HEK293 (cell line): Measurements from ENCODE around the gene TCF7L1.
A peak's percentile ranks its signal among the peaks of the same experiment; 100 is the strongest.

Experiments used
- ATF2 ChIP-seq: fragments of 450-650 bp; formaldehyde crosslinking; IDR thresholded peaks from 2 replicates; pipeline ENCODE4 v1.5.1; 2016; ENCODE audit warnings: missing biosample characterization, missing genetic modification characterization, low read depth
- BCL11A ChIP-seq: fragments of 450-650 bp; formaldehyde crosslinking; IDR thresholded peaks from 2 replicates; pipeline ENCODE4 v1.5.1; 2016; ENCODE audit warnings: low read depth, missing biosample characterization, missing genetic modification characterization
- EGR2 ChIP-seq: fragments of 450-650 bp; formaldehyde crosslinking; IDR thresholded peaks from 2 replicates; pipeline ENCODE4 v1.5.1; 2016; ENCODE audit warnings: low read depth, missing biosample characterization, missing genetic modification characterization
- ELK4 ChIP-seq: IDR thresholded peaks from 2 replicates; pipeline ENCODE4 v1.6.1; 2011; ENCODE audit warnings: mild to moderate bottlenecking, low read depth, low read length, borderline replicate concordance
- HOXD13 ChIP-seq: sonication (generic); formaldehyde crosslinking; IDR thresholded peaks from 2 replicates; pipeline ENCODE4 v1.8.0; 2022; ENCODE audit warnings: missing genetic modification reagents, borderline replicate concordance
- SP2 ChIP-seq: fragments of 450-650 bp; formaldehyde crosslinking; IDR thresholded peaks from 2 replicates; pipeline ENCODE4 v1.5.1; 2016; ENCODE audit warnings: missing biosample characterization, missing genetic modification characterization
- SP7 ChIP-seq: fragments of 450-650 bp; formaldehyde crosslinking; IDR thresholded peaks from 2 replicates; pipeline ENCODE4 v1.5.1; 2016; ENCODE audit warnings: missing biosample characterization, missing genetic modification characterization
- YY2 ChIP-seq: fragments of 450-650 bp; formaldehyde crosslinking; IDR thresholded peaks from 2 replicates; pipeline ENCODE4 v1.5.1; 2016; ENCODE audit warnings: missing biosample characterization, missing genetic modification characterization
- ZBTB17 ChIP-seq: fragments of 450-650 bp; formaldehyde crosslinking; IDR thresholded peaks from 2 replicates; pipeline ENCODE4 v1.5.1; 2016; ENCODE audit warnings: missing biosample characterization, missing genetic modification characterization
- ZBTB20 ChIP-seq: fragments of 450-650 bp; formaldehyde crosslinking; IDR thresholded peaks from 2 replicates; pipeline ENCODE4 v1.5.1; 2016; ENCODE audit warnings: missing biosample characterization, missing genetic modification characterization
- ZBTB26 ChIP-seq: fragments of 450-650 bp; formaldehyde crosslinking; optimal IDR thresholded peaks from 2 replicates; pipeline ENCODE3; 2016; ENCODE audit warnings: missing biosample characterization, mild to moderate bottlenecking, missing genetic modification characterization
- ZEB2 ChIP-seq: fragments of 450-650 bp; formaldehyde crosslinking; IDR thresholded peaks from 2 replicates; pipeline ENCODE4 v1.5.1; 2016; ENCODE audit warnings: missing biosample characterization, missing genetic modification characterization
- ZNF10 ChIP-seq: fragments of 450-650 bp; formaldehyde crosslinking; IDR thresholded peaks from 2 replicates; pipeline ENCODE4 v1.5.1; 2017; ENCODE audit warnings: missing biosample characterization, missing genetic modification characterization
- ZNF121 ChIP-seq: fragments of 450-650 bp; formaldehyde crosslinking; IDR thresholded peaks from 2 replicates; pipeline ENCODE4 v1.5.1; 2016; ENCODE audit warnings: missing biosample characterization, missing genetic modification characterization
- ZNF140 ChIP-seq: fragments of 450-650 bp; formaldehyde crosslinking; IDR thresholded peaks from 2 replicates; pipeline ENCODE4 v1.5.1; 2016; ENCODE audit warnings: missing biosample characterization, missing genetic modification characterization
- ZNF16 ChIP-seq: fragments of 450-650 bp; formaldehyde crosslinking; IDR thresholded peaks from 2 replicates; pipeline ENCODE4 v1.5.1; 2016; ENCODE audit warnings: low read depth, missing biosample characterization, missing genetic modification characterization
- ZNF202 ChIP-seq: fragments of 450-650 bp; formaldehyde crosslinking; IDR thresholded peaks from 2 replicates; pipeline ENCODE4 v1.5.1; 2016; ENCODE audit warnings: missing biosample characterization, missing genetic modification characterization, borderline replicate concordance
- ZNF423 ChIP-seq: fragments of 450-650 bp; formaldehyde crosslinking; IDR thresholded peaks from 2 replicates; pipeline ENCODE4 v1.5.1; 2016; ENCODE audit warnings: missing biosample characterization, missing genetic modification characterization
- ZNF658 ChIP-seq: fragments of 450-650 bp; formaldehyde crosslinking; IDR thresholded peaks from 2 replicates; pipeline ENCODE4; 2016; ENCODE audit warnings: missing biosample characterization, missing genetic modification characterization
- ZNF704 ChIP-seq: fragments of 450-650 bp; formaldehyde crosslinking; IDR thresholded peaks from 2 replicates; pipeline ENCODE4 v1.5.1; 2016; ENCODE audit warnings: missing biosample characterization, missing genetic modification characterization
- ZNF707 ChIP-seq: fragments of 450-650 bp; formaldehyde crosslinking; IDR thresholded peaks from 2 replicates; pipeline ENCODE4 v1.5.1; 2016; ENCODE audit warnings: missing biosample characterization, missing genetic modification characterization
- ZNF76 ChIP-seq: fragments of 450-650 bp; formaldehyde crosslinking; IDR thresholded peaks from 2 replicates; pipeline ENCODE4; 2016; ENCODE audit warnings: low read depth, missing biosample characterization, missing genetic modification characterization, borderline replicate concordance
- ZNF777 ChIP-seq: fragments of 450-650 bp; formaldehyde crosslinking; IDR thresholded peaks from 2 replicates; pipeline ENCODE4 v1.5.1; 2017; ENCODE audit warnings: missing biosample characterization, missing genetic modification characterization, borderline replicate concordance
- TF ChIP-seq, protein P1 (sequence below): fragments of 450-650 bp; formaldehyde crosslinking; IDR thresholded peaks from 2 replicates; pipeline ENCODE4 v1.5.1; 2016; ENCODE audit warnings: missing biosample characterization, missing genetic modification characterization
- TF ChIP-seq, protein P2 (sequence below): fragments of 450-650 bp; formaldehyde crosslinking; IDR thresholded peaks from 2 replicates; pipeline ENCODE4 v1.5.1; 2016; ENCODE audit warnings: missing biosample characterization, missing genetic modification characterization, low read depth
- TF ChIP-seq, protein P3 (sequence below): fragments of 450-650 bp; formaldehyde crosslinking; conservative IDR thresholded peaks from 2 replicates; pipeline ENCODE4 v1.5.1; 2016; ENCODE audit warnings: low read depth, missing biosample characterization, missing genetic modification characterization

Gene TCF7L1

DNA sequence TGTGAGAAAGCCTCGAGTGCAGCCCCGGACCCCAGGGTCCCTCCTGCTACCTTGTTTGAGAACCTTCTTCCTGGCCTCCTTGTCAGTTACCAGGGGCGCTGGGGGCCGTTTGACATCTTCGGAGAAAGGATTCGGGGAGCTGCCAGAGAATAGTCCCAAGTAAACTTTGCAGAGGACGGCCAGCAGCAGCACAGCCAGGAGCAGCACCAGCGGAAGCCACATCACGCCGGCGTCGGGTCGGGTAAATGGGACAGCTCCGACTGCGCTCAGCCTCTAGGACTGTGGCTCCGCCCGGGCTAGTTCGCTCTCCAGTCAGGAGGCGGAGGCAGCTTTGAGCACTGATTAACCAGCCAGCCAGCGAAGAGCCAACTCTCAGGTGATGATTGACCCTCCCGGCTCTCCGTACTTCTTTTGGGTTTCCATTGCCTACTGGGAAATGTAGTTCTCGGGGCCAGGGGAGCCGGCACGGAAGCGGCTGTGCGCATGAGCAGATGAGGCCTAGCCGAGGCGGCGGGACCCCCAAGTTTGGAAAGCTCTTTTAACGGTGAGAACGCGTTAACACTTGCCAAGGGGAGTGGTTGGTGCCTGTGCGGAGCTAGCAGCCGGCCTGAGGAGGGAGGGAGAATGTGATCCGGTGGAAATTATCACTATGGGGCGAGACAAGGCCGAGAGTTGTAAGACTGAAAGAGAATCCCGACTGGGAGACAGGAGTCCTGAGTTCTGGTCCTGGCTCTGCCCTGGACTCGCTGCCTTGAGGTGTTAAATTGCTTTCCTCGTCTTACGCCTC lies 221.3 kb downstream of the TCF7L1 start, which contains the start of the genes ELMOD3 and RETSAT (continued):
- TF ChIP-seq ZNF423 (tag by site-specific recombination) (no peak), ZNF202 (no peak), ZNF707 (tag by site-specific recombination) (no peak), SP7 (tag by site-specific recombination) (no peak; the same call in none of the 2 replicates), ZBTB20 (tag by site-specific recombination) (no peak), ZNF140 (tag by site-specific recombination) (no peak), ZNF658 (tag by site-specific recombination) (no peak), BCL11A (tag by site-specific recombination) (no peak), ZNF121 (tag by site-specific recombination) (peak; percentile 73; the same call in 1 of the 2 replicates), ZBTB26 (tag by site-specific recombination) (peak; percentile 14), EGR2 (no peak), ZNF704 (tag by site-specific recombination) (no peak), YY2 (tag by site-specific recombination) (no peak), ELK4 (no peak), ZNF777 (no peak), ZNF10 (tag by site-specific recombination) (peak; percentile 48; the same call in 1 of the 2 replicates), HOXD13 (CRISPR knock-in tag) (no peak), ZBTB17 (tag by site-specific recombination) (peak; percentile 90), ZNF16 (tag by site-specific recombination) (no peak), ZNF76 (peak; percentile 92), ATF2 (tag by site-specific recombination) (no peak), SP2 (tag by site-specific recombination) (peak; percentile 58), ZEB2 (tag by site-specific recombination) (peak; percentile 53; the same call in 1 of the 2 replicates)
- TF ChIP-seq, protein P1, sequence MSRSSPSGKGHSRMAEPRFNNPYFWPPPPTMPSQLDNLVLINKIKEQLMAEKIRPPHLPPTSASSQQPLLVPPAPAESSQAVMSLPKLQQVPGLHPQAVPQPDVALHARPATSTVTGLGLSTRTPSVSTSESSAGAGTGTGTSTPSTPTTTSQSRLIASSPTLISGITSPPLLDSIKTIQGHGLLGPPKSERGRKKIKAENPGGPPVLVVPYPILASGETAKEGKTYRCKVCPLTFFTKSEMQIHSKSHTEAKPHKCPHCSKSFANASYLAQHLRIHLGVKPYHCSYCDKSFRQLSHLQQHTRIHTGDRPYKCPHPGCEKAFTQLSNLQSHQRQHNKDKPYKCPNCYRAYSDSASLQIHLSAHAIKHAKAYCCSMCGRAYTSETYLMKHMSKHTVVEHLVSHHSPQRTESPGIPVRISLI (tag by site-specific recombination) = no peak
- TF ChIP-seq, protein P2, sequence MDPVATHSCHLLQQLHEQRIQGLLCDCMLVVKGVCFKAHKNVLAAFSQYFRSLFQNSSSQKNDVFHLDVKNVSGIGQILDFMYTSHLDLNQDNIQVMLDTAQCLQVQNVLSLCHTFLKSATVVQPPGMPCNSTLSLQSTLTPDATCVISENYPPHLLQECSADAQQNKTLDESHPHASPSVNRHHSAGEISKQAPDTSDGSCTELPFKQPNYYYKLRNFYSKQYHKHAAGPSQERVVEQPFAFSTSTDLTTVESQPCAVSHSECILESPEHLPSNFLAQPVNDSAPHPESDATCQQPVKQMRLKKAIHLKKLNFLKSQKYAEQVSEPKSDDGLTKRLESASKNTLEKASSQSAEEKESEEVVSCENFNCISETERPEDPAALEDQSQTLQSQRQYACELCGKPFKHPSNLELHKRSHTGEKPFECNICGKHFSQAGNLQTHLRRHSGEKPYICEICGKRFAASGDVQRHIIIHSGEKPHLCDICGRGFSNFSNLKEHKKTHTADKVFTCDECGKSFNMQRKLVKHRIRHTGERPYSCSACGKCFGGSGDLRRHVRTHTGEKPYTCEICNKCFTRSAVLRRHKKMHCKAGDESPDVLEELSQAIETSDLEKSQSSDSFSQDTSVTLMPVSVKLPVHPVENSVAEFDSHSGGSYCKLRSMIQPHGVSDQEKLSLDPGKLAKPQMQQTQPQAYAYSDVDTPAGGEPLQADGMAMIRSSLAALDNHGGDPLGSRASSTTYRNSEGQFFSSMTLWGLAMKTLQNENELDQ (tag by site-specific recombination) = no peak
- TF ChIP-seq, protein P3, sequence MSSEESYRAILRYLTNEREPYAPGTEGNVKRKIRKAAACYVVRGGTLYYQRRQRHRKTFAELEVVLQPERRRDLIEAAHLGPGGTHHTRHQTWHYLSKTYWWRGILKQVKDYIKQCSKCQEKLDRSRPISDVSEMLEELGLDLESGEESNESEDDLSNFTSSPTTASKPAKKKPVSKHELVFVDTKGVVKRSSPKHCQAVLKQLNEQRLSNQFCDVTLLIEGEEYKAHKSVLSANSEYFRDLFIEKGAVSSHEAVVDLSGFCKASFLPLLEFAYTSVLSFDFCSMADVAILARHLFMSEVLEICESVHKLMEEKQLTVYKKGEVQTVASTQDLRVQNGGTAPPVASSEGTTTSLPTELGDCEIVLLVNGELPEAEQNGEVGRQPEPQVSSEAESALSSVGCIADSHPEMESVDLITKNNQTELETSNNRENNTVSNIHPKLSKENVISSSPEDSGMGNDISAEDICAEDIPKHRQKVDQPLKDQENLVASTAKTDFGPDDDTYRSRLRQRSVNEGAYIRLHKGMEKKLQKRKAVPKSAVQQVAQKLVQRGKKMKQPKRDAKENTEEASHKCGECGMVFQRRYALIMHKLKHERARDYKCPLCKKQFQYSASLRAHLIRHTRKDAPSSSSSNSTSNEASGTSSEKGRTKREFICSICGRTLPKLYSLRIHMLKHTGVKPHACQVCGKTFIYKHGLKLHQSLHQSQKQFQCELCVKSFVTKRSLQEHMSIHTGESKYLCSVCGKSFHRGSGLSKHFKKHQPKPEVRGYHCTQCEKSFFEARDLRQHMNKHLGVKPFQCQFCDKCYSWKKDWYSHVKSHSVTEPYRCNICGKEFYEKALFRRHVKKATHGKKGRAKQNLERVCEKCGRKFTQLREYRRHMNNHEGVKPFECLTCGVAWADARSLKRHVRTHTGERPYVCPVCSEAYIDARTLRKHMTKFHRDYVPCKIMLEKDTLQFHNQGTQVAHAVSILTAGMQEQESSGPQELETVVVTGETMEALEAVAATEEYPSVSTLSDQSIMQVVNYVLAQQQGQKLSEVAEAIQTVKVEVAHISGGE (tag by site-specific recombination) = peak; percentile 50
